Stimulated activated CD8-positive, alpha-beta memory T cell treated with anti-CD3 and anti-CD28 coated beads, Interleukin-7, amount 100 ng/mL, for 24 hours (primary cell): ENCODE results near the gene NYAP1.
"Not testable (repeated sequence)": the region's sequence is repeated elsewhere in the genome, so short reads cannot be mapped to it uniquely, and the experiment has no call there.

Source experiments
- DNase-seq: peaks from one replicate; pipeline ENCODE4 v3.0.0-alpha.2; 2020; ENCODE audit warnings: low read depth

NYAP1 gene

GRCh38 chr7:100513212-100513810 lies 29.6 kb downstream of the NYAP1 start:
- DNase-seq: no peak

- DNase-seq: no peak
Measured at GRCh38 chr7:100515072-100515532, 31.4 kb downstream of the NYAP1 start.

- peak; percentile 3 for DNase-seq
Measured at GRCh38 chr7:100516135-100516812, 32.5 kb downstream of the NYAP1 start.

GRCh38 chr7:100517305-100517704 lies 33.6 kb downstream of the NYAP1 start:
- DNase-seq: no peak

GRCh38 chr7:100519580-100519979 lies 35.9 kb downstream of the NYAP1 start:
- no peak for DNase-seq

GRCh38 chr7:100520138-100520537 lies 36.4 kb downstream of the NYAP1 start:
- DNase-seq: no peak

- no peak for DNase-seq
Measured at GRCh38 chr7:100521076-100521475, 37.3 kb downstream of the NYAP1 start.

GRCh38 chr7:100521909-100522593 lies 38.3 kb downstream of the NYAP1 start:
- not testable (repeated sequence) for DNase-seq

GRCh38 chr7:100523192-100523591 lies 39.5 kb downstream of the NYAP1 start:
- not testable (repeated sequence) for DNase-seq

GRCh38 chr7:100528108-100528866 lies 44.6 kb downstream of the NYAP1 start:
- DNase-seq: not testable (repeated sequence)

GRCh38 chr7:100532165-100533022 lies 48.7 kb downstream of the NYAP1 start:
- DNase-seq: no peak

- not testable (repeated sequence) for DNase-seq
Measured at GRCh38 chr7:100535982-100536381, 52.3 kb downstream of the NYAP1 start.

- DNase-seq: not testable (repeated sequence)
Measured at GRCh38 chr7:100536695-100537094, 53.0 kb downstream of the NYAP1 start.

- no peak for DNase-seq
Measured at GRCh38 chr7:100538348-100538653, 54.6 kb downstream of the NYAP1 start.

- DNase-seq: peak; percentile 100
Measured at GRCh38 chr7:100538654-100539435, 55.1 kb downstream of the NYAP1 start, which contains the start of gene AGFG2. AGFG2 (plus strand) TSS chr7:100539203; CDS start chr7:100539347, 144 bp downstream.

- DNase-seq: no peak
Measured at GRCh38 chr7:100539436-100540006, 55.8 kb downstream of the NYAP1 start.

- DNase-seq: no peak
Measured at GRCh38 chr7:100540073-100540723, 56.5 kb downstream of the NYAP1 start.

- DNase-seq: not testable (repeated sequence)
Measured at GRCh38 chr7:100541309-100541708, 57.6 kb downstream of the NYAP1 start.

GRCh38 chr7:100543586-100543985 lies 59.9 kb downstream of the NYAP1 start:
- no peak for DNase-seq

- DNase-seq: no peak
Measured at GRCh38 chr7:100544386-100544785, 60.7 kb downstream of the NYAP1 start.
